NCI-H748 treated with DMSO at 0.1 percent for 48 hours (cell line): Measurements from ENCODE around the gene CTDSP1.

ENCODE experiments used
- DNase-seq: peaks from one replicate; lab custom pipeline; 2025; lab: John Stamatoyannopoulos, UW

CTDSP1 gene

GRCh38 chr2:218383892-218384519 lies 15.7 kb upstream of the CTDSP1 start:
- DNase-seq: no peak

- no peak for DNase-seq
These were observed 14.7 kb upstream of the CTDSP1 start for GRCh38 chr2:218384975-218385374.

- DNase-seq: no peak
These were observed 12.9 kb upstream of the CTDSP1 start for GRCh38 chr2:218386505-218387368.

- DNase-seq: peak; percentile 80
These were observed 12.1 kb upstream of the CTDSP1 start for GRCh38 chr2:218387369-218388194.

- no peak for DNase-seq
These were observed 10.1 kb upstream of the CTDSP1 start for GRCh38 chr2:218389333-218390150.

GRCh38 chr2:218391202-218391601 lies 8.5 kb upstream of the CTDSP1 start:
- no peak for DNase-seq

- no peak for DNase-seq
These were observed 7.2 kb upstream of the CTDSP1 start for GRCh38 chr2:218392459-218392858.

- no peak for DNase-seq
These were observed 6.7 kb upstream of the CTDSP1 start for GRCh38 chr2:218392891-218393462.

GRCh38 chr2:218393750-218394290 lies 5.8 kb upstream of the CTDSP1 start:
- DNase-seq: no peak

GRCh38 chr2:218394298-218395089 lies 5.2 kb upstream of the CTDSP1 start:
- no peak for DNase-seq

GRCh38 chr2:218395090-218395444 lies 4.6 kb upstream of the CTDSP1 start:
- DNase-seq: no peak

GRCh38 chr2:218395456-218395825 lies 4.2 kb upstream of the CTDSP1 start:
- DNase-seq: no peak

- peak; percentile 89 for DNase-seq
These were observed 3.6 kb upstream of the CTDSP1 start for GRCh38 chr2:218395826-218396687.

GRCh38 chr2:218396688-218397462 lies 2.8 kb upstream of the CTDSP1 start:
- DNase-seq: peak; percentile 63

- DNase-seq: peak; percentile 24
These were observed 2.2 kb upstream of the CTDSP1 start for GRCh38 chr2:218397463-218397819.

- DNase-seq: no peak
These were observed 1.7 kb upstream of the CTDSP1 start for GRCh38 chr2:218397820-218398436.

GRCh38 chr2:218398437-218399390 lies 954 bp upstream of the CTDSP1 start:
- DNase-seq: no peak
